Measurements from ENCODE around the gene PLPP4. TPM values are rescaled to one million over a fixed set of nuclear protein-coding genes. Genes with fewer than 3 reads are reported as not detected.

The PLPP4 gene
- total RNA-seq, 1 experiment from 2014 or later, result not detected

GRCh38 chr10:120605410-120605809 is 148.4 kb downstream of the PLPP4 start:
- peaks cover 13 to 22% of the 10 kb centered on the region in 2 experiments for H3K4me1 Mint-ChIP-seq

More at GRCh38 chr10:120605410-120605809, 148.4 kb downstream of the PLPP4 start:
- Histone ChIP-seq H3K27ac (ENCODE audit: insufficient read length, low read depth, low read length) (no peak overlapping the region), H3K18ac (ENCODE audit: insufficient read length, low read depth, low read length) (no peak overlapping the region), H3K23me2 (ENCODE audit: insufficient read length, low read depth, low read length, poor library complexity, severe bottlenecking) (no peaks in the 10 kb centered on the region), H2BK5ac (ENCODE audit: insufficient read length, low read length) (no peak overlapping the region), H4K8ac (replicated peaks; ENCODE audit: insufficient read length, low read depth, low read length) (no peak overlapping the region), H2AFZ (ENCODE audit: low read length) (no peak overlapping the region), H3K9me3 (ENCODE audit: control insufficient read depth, low read depth, low read length) (no peaks in the 10 kb centered on the region), H3K56ac (ENCODE audit: insufficient read length, low read depth, low read length) (no peak overlapping the region), H4K5ac (ENCODE audit: insufficient read length, low read depth, low read length) (no peak overlapping the region), H3K27me3 (ENCODE audit: insufficient read depth, low read length) (no peaks in the 10 kb centered on the region), H2BK12ac (ENCODE audit: insufficient read length, low read depth, low read length) (no peak overlapping the region), H3K4me1 (ENCODE audit: insufficient read depth, low read length) (no peaks in the 10 kb centered on the region), H3K4me2 (ENCODE audit: insufficient read depth, insufficient read length, low read length) (no peak overlapping the region), H4K91ac (ENCODE audit: insufficient read length, low read depth, low read length) (no peak overlapping the region), H2AK5ac (ENCODE audit: insufficient read length, low read length) (no peak overlapping the region), H3K9ac (ENCODE audit: extremely low read depth, insufficient read length, low read length) (no peak overlapping the region), H3K4ac (ENCODE audit: low read depth, low read length) (no peak overlapping the region), H4K20me1 (ENCODE audit: control insufficient read depth, insufficient read depth, insufficient read length) (no peaks in the 10 kb centered on the region), H3K79me1 (ENCODE audit: insufficient read depth, low read depth, low read length, poor library complexity, severe bottlenecking) (no peaks in the 10 kb centered on the region), H2BK15ac (ENCODE audit: low read depth, low read length) (no peak overlapping the region), H3K23ac (ENCODE audit: insufficient read length, low read depth, low read length) (no peak overlapping the region), H2BK20ac (ENCODE audit: low read depth, low read length, poor library complexity, severe bottlenecking) (no peak overlapping the region), H2BK120ac (ENCODE audit: low read depth, low read length, poor library complexity, severe bottlenecking) (no peak overlapping the region), H3K79me2 (ENCODE audit: insufficient read depth, low read length) (no peaks in the 10 kb centered on the region), H3T11ph (ENCODE audit: low read length) (no peak overlapping the region), H3K14ac (ENCODE audit: insufficient read depth, low read length) (no peak overlapping the region)
- TF ChIP-seq, protein P1, sequence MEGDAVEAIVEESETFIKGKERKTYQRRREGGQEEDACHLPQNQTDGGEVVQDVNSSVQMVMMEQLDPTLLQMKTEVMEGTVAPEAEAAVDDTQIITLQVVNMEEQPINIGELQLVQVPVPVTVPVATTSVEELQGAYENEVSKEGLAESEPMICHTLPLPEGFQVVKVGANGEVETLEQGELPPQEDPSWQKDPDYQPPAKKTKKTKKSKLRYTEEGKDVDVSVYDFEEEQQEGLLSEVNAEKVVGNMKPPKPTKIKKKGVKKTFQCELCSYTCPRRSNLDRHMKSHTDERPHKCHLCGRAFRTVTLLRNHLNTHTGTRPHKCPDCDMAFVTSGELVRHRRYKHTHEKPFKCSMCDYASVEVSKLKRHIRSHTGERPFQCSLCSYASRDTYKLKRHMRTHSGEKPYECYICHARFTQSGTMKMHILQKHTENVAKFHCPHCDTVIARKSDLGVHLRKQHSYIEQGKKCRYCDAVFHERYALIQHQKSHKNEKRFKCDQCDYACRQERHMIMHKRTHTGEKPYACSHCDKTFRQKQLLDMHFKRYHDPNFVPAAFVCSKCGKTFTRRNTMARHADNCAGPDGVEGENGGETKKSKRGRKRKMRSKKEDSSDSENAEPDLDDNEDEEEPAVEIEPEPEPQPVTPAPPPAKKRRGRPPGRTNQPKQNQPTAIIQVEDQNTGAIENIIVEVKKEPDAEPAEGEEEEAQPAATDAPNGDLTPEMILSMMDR (conservative IDR thresholded peaks at IDR 0.05), result no peak
- no peak for DNase-seq
- no CpG with 5 or more reads among the region's 3 CpGs for WGBS (ENCODE audit: extremely low coverage, insufficient read length, low lambda C conversion rate)
- H3K27me3 Mint-ChIP-seq (ENCODE audit: low read depth), result peaks cover 5% of the 10 kb centered on the region
- peak overlapping the region in 1 of 3 experiments; percentile 6; a peak in 1 of 7 replicates for H3K27ac Mint-ChIP-seq
- peaks cover 5 to 9% of the 10 kb centered on the region in 2 experiments; a peak in 4 of 5 replicates for H3K9me3 Mint-ChIP-seq
- H3K36me3 Mint-ChIP-seq (ENCODE audit: insufficient read depth in 1 of 3, low read depth in 3 of 3), result peaks cover 0 to 9% (median 2%) of the 10 kb centered on the region in 3 experiments; a peak in 5 of 7 replicates
- no peak overlapping the region for H3K4me3 Mint-ChIP-seq

Data from H9 (cell line).